Ovary (tissue), 9 donors: Measurements from ENCODE around the gene NABP1. TPM values are rescaled to one million over a fixed set of nuclear protein-coding genes. Genes with fewer than 3 reads are reported as not detected.

Experiments used
- DNase-seq, 5 donors: peaks; one replicate each; pipeline ENCODE4 v3.0.0-alpha.2; 2019 to 2020
- H3K27ac ChIP-seq, 2 donors: fragments of 200-600 bp; one replicate each; pipeline versions ENCODE4 v1.5.1 to v1.8.0; 2019 to 2022
- H3K27me3 ChIP-seq: fragments of 200-600 bp; one replicate; pipeline ENCODE4 v1.8.0; 2022
- H3K36me3 ChIP-seq: fragments of 200-600 bp; sonication (generic); one replicate; pipeline ENCODE4 v1.5.1; 2019
- H3K4me1 ChIP-seq: one replicate; pipeline ENCODE4 v1.8.1; 2013; ENCODE audit warnings: mild to moderate bottlenecking, moderate library complexity; ENCODE audit not compliant: insufficient read depth
- H3K4me3 ChIP-seq: fragments of 200-600 bp; sonication (generic); one replicate; pipeline ENCODE4 v1.5.1; 2017
- H3K9me3 ChIP-seq, 2 donors: fragments of 200-600 bp in 1 of 2; sonication (generic) in 1 of 2; one replicate each; pipeline versions ENCODE4 v1.5.1 to v1.8.1; 2013 to 2019; ENCODE audit warnings: mild to moderate bottlenecking in 1 of 2, moderate library complexity in 1 of 2
- EP300 ChIP-seq: sonication (generic); formaldehyde crosslinking; IDR thresholded peaks from one replicate; pipeline ENCODE4 v1.6.1; 2017; ENCODE audit warnings: antibody characterized with exemption
- POLR2A ChIP-seq: fragments of 450-650 bp; IDR thresholded peaks from one replicate; pipeline ENCODE4 v1.6.1; 2017; ENCODE audit warnings: antibody characterized with exemption, mild to moderate bottlenecking, moderate library complexity
- WGBS, 3 donors: extraction: QIAGEN DNeasy Blood & Tissue Kit in 1 of 3; methylation state at CpG; one replicate each; pipeline versions ENCODE4 v1.1.5 to v1.1.7; 2013 to 2017; 5-methylcytosine and 5-hydroxymethylcytosine counted together
- intact Hi-C, 4 donors: fragments of 100-400 bp; cut with DNase I; formaldehyde crosslinking; loops; one replicate each; pipeline versions ENCODE4 v1.11.0 to v1.15.1; 2022 to 2023
- polyA plus RNA-seq, 2 donors: library from polyadenylated mRNA; stranded (reverse); fragments of 200-250 nt in 1 of 2; fragments of 350-450 nt in 1 of 2; fragmentation: Illumina TruSeq in 1 of 2; extraction: RNeasy Lipid Tissue Mini Kit (QIAGEN cat#74804) in 1 of 2; gene quantifications; one replicate each; pipeline ENCODE4 v1.2.3, GENCODE V29; 2013 to 2014
- total RNA-seq, 7 donors: library from RNA; depleted of rRNA in 2 of 7; stranded (reverse); fragments of >200 nt in 2 of 7; fragmentation: NEBNext Ultra II Directional in 3 of 7; extraction: Animal tissue kit (Norgen Biotek cat#: 25700) in 3 of 7; gene quantifications; one replicate each; pipeline versions ENCODE4 v1.1.0 to v1.2.4, GENCODE V29; 2016 to 2023
- TF ChIP-seq, protein P1 (sequence below), 3 donors: fragments of 450-650 bp in 2 of 3; fragments of 200-600 bp in 1 of 3; IDR thresholded peaks; one replicate each; pipeline versions ENCODE4 v1.5.1 to v1.8.0; 2016 to 2022; ENCODE audit warnings: antibody characterized with exemption in 3 of 3, mild to moderate bottlenecking in 1 of 3
- donor health status: DM: no; HTN: no; CAD: no; lungs with moderate emphysema.
- donor health status: DM: no; HTN: no; CAD: no.
- donor health status: Bipolar disorder and iron deficiency.
- donor health status: DM: yes; HTN: yes; CAD: no.
- donor health status: DM: no; HTN: no; CAD: no.
- donor health status: DM: yes; HTN: yes; CAD: no.

Gene NABP1
- total and polyA plus RNA-seq, 9 donors = 5.3 to 19.1 (median 13.4) TPM

DNA sequence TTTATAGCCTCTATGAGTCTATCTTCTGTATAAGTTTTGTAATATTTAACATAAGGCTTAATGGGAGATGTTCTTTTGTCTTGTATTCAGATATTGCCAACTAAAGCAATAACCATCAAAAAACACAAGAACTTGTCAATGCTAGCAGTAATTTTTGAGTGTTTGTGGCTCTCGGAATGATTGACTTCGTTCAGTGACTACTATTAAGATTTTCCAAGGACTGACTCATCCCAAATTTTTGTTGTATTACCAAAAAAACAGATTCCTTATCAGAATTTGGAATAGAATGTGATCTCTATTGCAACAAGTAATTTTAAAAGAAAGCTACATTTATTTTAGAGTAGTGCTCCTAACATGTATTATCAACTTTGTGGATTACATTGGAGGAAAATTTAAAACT is 8.1 kb downstream of the NABP1 start:
- Histone ChIP-seq H3K4me1 (no peaks in the 10 kb centered on the region), H3K27ac (no peak overlapping the region), H3K27me3 (no peaks in the 10 kb centered on the region), H3K4me3 (no peak overlapping the region), H3K9me3 (no peaks in the 10 kb centered on the region), H3K36me3 (no peaks in the 10 kb centered on the region)
- WGBS, 3 donors = 84 to 86% (median 85%) methylated on average over 2 of the region's 2 CpGs
- intact Hi-C loops = no loop called here
- no peak for DNase-seq
- no peak for TF ChIP-seq POLR2A
- TF ChIP-seq, protein P1, sequence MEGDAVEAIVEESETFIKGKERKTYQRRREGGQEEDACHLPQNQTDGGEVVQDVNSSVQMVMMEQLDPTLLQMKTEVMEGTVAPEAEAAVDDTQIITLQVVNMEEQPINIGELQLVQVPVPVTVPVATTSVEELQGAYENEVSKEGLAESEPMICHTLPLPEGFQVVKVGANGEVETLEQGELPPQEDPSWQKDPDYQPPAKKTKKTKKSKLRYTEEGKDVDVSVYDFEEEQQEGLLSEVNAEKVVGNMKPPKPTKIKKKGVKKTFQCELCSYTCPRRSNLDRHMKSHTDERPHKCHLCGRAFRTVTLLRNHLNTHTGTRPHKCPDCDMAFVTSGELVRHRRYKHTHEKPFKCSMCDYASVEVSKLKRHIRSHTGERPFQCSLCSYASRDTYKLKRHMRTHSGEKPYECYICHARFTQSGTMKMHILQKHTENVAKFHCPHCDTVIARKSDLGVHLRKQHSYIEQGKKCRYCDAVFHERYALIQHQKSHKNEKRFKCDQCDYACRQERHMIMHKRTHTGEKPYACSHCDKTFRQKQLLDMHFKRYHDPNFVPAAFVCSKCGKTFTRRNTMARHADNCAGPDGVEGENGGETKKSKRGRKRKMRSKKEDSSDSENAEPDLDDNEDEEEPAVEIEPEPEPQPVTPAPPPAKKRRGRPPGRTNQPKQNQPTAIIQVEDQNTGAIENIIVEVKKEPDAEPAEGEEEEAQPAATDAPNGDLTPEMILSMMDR (IDR thresholded peaks at IDR 0.05) = no peak
- no peak for TF ChIP-seq EP300

DNA sequence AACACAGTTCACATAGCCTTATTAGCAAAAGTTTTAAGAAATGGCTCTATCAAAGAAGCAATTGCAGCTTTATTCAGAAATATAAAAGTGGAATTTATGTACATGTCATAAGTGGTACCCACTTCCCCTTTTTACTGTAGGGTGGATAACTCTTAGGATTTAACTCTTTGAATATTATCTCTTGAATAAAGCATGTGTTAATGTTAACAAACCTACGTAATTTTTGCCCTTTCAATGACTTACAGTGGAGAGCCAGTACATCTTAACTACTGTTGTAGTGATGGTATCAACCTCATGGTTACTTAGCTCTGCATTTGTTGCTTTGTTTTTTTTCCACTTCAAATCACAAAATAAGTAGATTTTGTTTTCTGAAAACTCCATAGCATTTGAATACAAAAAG is 8.8 kb downstream of the NABP1 start:
- no peak overlapping the region for H3K4me3 ChIP-seq
- TF ChIP-seq EP300 = no peak
- intact Hi-C loops = no loop called here
- H3K4me1 ChIP-seq = no peaks in the 10 kb centered on the region
- no peak for DNase-seq
- no peak overlapping the region for H3K27ac ChIP-seq
- H3K27me3 ChIP-seq = no peaks in the 10 kb centered on the region
- 85 to 92% (median 91%) methylated on average over 1 of the region's 1 CpG for WGBS, 3 donors
- H3K9me3 ChIP-seq = no peaks in the 10 kb centered on the region
- H3K36me3 ChIP-seq = no peaks in the 10 kb centered on the region

DNA sequence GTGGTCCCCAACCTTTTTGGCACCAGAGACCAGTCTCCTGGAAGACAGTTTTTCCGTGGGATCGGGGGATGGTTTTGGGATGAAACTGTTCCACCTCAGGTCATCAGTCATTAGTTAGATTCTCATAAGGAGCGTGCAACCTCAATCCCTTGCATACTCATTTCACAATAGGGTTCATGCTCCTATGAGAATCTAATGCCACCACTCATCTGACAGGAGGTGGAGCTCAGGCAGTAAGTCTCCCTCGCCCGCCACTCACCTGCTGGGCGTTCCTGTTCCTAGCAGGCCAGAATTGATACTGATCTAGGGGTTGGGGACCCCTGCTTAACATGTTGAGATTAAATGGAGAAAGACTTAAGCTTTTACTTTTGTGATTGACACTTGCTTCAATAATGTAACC is 9.9 kb downstream of the NABP1 start:
- Histone ChIP-seq H3K4me3 (no peak overlapping the region), H3K36me3 (no peaks in the 10 kb centered on the region), H3K27me3 (no peaks in the 10 kb centered on the region), H3K9me3 (no peaks in the 10 kb centered on the region), H3K4me1 (no peaks in the 10 kb centered on the region), H3K27ac (no peak overlapping the region)
- TF ChIP-seq, protein P1 (IDR thresholded peaks at IDR 0.05) = no peak
- TF ChIP-seq EP300 (no peak), POLR2A (no peak)
- intact Hi-C loops = no loop called here
- 93 to 95% (median 94%) methylated on average over 6 of the region's 6 CpGs for WGBS, 3 donors
- DNase-seq = no peak

DNA sequence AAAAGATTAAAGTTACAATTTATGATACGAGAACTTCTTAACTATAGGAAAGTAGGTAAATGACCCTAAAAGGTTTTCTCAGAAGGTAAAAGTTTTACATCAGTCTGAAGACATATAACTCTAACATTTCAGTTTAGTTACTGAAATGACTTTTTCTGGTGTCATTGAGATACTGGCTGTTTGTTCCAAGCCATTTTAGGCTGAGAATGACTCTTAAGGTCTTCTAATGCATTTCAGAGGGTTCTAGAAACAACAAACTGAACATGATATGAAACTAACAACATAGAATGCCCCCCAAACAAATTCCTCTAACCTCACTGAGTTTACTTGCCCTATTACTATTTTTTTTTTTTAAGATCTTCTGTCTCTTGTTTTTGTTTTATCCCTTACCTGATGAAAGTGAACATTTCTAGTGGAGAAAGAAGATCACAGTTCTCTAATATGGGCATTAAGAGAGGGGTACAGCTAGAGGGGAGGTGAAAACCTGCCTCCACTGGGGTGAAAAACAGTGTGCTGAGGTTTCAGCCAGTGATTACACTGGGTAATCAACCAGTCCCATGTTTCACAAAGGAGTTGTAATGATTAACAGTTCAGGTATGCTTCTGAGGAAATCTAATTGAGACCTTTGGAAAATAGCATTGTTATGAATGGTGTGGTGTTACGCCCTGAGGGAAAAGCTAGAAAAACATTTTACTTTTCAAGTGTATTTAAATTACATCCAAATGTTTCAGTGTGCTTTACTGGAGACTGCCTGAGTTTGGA is 11.2 kb downstream of the NABP1 start:
- 72 to 77% (median 76%) methylated on average over 2 of the region's 2 CpGs for WGBS, 3 donors
- intact Hi-C loops = no loop called here
- no peak for DNase-seq
- no peaks in the 10 kb centered on the region for H3K9me3 ChIP-seq
- no peaks in the 10 kb centered on the region for H3K27me3 ChIP-seq
- no peak for TF ChIP-seq POLR2A
- TF ChIP-seq, protein P1 (IDR thresholded peaks at IDR 0.05) = no peak
- no peak for TF ChIP-seq EP300
- no peaks in the 10 kb centered on the region for H3K4me1 ChIP-seq
- no peaks in the 10 kb centered on the region for H3K36me3 ChIP-seq
- no peak overlapping the region for H3K4me3 ChIP-seq
- H3K27ac ChIP-seq = no peak overlapping the region

DNA sequence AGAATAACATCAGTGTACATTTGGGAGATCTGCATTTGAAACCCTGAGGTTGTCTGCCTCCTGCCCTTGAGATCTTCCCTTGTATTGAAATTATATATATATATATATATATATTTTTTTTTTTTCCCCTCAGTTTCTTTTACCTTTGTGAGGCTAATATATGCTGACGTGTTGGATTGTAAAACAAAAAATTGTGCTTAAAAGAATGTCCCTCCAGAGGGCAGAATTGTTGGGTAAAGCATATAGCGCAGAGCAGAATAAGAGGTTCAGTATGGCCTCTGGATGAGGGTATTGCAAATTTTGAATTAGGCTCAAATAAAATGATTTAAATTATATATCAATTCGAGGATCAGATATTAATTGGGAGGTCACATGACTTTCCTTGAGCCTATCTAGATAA is 12.4 kb downstream of the NABP1 start:
- Histone ChIP-seq H3K27me3 (no peaks in the 10 kb centered on the region), H3K4me3 (no peak overlapping the region), H3K9me3 (no peaks in the 10 kb centered on the region), H3K4me1 (no peaks in the 10 kb centered on the region), H3K27ac (no peak overlapping the region), H3K36me3 (no peaks in the 10 kb centered on the region)
- TF ChIP-seq, protein P1 (IDR thresholded peaks at IDR 0.05) = no peak
- TF ChIP-seq POLR2A = no peak
- no peak for TF ChIP-seq EP300
- WGBS, 3 donors = 58 to 67% (median 59%) methylated on average over 3 of the region's 3 CpGs
- no peak for DNase-seq
- intact Hi-C loops = loop anchor here in 3 of 4 donors (5.0 to 10.0 kb wide), 3 partner anchors 126 to 136 kb away; no protein-coding TSS in a partner anchor
